ENCODE measurements around the gene RING1. TPM values are rescaled to one million over a fixed set of nuclear protein-coding genes. Genes with fewer than 3 reads are reported as not detected.

Gene RING1
- total RNA-seq, 2 experiments from 2014 or later = 31.8 to 40.0 TPM

DNA sequence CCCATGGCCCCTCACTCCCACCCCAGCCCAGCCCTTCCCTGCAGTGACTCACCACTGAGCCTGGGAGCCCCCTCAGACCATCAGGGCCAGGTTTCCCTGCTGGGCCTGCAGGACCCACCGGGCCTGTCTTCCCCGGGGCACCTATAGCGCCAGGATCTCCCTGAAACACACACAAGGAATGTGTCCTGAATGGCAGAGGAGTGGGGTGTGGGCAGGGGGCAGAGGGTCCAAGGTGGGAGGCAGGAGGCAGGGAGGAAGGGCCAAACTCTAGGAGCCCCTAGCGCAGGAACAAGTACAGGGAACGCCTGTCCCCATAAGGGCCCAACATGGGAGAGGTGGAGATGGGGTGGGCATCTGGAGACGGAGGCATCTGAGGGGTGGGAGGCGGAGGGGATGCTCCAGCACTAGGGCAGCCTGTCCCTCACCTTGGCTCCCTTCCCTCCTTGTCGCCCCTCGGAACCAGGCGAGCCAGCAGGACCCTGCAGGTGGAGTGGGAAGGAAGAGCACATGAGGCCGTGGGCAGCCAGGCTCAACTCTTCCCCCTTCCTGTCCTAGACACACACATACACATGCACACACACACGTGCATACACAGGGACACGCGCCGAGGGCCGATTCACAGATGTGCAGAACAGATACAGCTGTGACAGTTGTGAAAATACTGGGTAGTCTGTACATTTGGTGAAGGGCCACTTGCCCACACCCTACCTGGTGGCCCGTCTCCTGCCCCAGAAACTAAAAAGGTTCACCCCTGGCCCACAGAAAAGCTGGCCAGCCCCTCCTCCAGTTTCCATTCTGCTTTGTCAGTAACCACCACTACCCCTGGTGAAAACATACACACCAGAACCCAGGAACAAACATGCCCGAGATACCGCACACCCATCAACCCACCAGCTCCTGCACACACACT is 40.7 kb upstream of the RING1 start:
- TF ChIP-seq EZH2phosphoT487 (IDR thresholded peaks at IDR 0.05; ENCODE audit: borderline replicate concordance, low read depth, low read length) = no peak
- TF ChIP-seq, protein P1, sequence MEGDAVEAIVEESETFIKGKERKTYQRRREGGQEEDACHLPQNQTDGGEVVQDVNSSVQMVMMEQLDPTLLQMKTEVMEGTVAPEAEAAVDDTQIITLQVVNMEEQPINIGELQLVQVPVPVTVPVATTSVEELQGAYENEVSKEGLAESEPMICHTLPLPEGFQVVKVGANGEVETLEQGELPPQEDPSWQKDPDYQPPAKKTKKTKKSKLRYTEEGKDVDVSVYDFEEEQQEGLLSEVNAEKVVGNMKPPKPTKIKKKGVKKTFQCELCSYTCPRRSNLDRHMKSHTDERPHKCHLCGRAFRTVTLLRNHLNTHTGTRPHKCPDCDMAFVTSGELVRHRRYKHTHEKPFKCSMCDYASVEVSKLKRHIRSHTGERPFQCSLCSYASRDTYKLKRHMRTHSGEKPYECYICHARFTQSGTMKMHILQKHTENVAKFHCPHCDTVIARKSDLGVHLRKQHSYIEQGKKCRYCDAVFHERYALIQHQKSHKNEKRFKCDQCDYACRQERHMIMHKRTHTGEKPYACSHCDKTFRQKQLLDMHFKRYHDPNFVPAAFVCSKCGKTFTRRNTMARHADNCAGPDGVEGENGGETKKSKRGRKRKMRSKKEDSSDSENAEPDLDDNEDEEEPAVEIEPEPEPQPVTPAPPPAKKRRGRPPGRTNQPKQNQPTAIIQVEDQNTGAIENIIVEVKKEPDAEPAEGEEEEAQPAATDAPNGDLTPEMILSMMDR (conservative IDR thresholded peaks at IDR 0.05; ENCODE audit: low read length) = no peak
- CTCF ChIA-PET (ENCODE audit: unreplicated experiment) = no interaction called here
- intact Hi-C loops (cut with micrococcal nuclease; ENCODE audit: unreplicated experiment) = no loop called here

DNA sequence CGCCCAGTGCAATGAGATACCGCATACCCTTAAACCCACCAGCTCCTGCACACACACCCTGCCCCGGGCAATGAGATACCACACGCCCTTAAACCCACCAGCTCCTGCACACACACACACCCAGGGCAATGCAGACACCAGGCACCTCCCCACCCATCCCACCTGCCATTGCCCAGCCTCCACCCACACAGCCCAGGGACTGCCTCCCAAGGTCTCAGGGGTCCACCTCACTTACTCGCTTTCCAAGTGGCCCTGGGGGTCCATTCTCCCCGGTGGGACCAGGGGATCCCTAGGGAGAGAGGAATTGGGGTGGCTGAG is 40.1 kb upstream of the RING1 start:
- H3K9me2 ChIP-seq (ENCODE audit: insufficient read depth, low read length) = no peaks in the 10 kb centered on the region
- no peak overlapping the region for H3K4me2 ChIP-seq (ENCODE audit: low read length)
- H2AFZ ChIP-seq (ENCODE audit: low read length) = no peak overlapping the region
- ChIA-PET POLR2A (no interaction called here), CTCF (ENCODE audit: unreplicated experiment) (no interaction called here)
- BruUV-seq (replicated peaks) = no TSS peak
- H3K4me1 ChIP-seq (ENCODE audit: insufficient read depth, low read length, poor library complexity, severe bottlenecking) = peaks cover under 1% of the 10 kb centered on the region
- no peaks in the 10 kb centered on the region for H3K79me2 ChIP-seq (ENCODE audit: insufficient read depth, low read depth, low read length)
- no peak for TF ChIP-seq EZH2phosphoT487 (IDR thresholded peaks at IDR 0.05; ENCODE audit: borderline replicate concordance, low read depth, low read length)
- H3K36me3 ChIP-seq (ENCODE audit: insufficient read depth, low read length) = no peaks in the 10 kb centered on the region
- DNase-seq (ENCODE audit: low spot score) = no peak
- no peaks in the 10 kb centered on the region for H3K9me3 ChIP-seq (ENCODE audit: low read length)
- H3K27ac ChIP-seq (ENCODE audit: low read depth, low read length, poor library complexity, severe bottlenecking) = no peak overlapping the region
- no peak overlapping the region for H3K4me3 ChIP-seq (ENCODE audit: low read depth, low read length, poor library complexity, severe bottlenecking)
- intact Hi-C loops (cut with micrococcal nuclease; ENCODE audit: unreplicated experiment) = no loop called here
- no peaks in the 10 kb centered on the region for H4K20me1 ChIP-seq (ENCODE audit: insufficient read depth, low read length)

More for the DNA sequence above, 40.7 kb upstream of the RING1 start:
- no TSS peak for BruUV-seq (replicated peaks)
- Histone ChIP-seq H3K27ac (ENCODE audit: low read depth, low read length, poor library complexity, severe bottlenecking) (no peak overlapping the region), H3K36me3 (ENCODE audit: insufficient read depth, low read length) (no peaks in the 10 kb centered on the region), H3K9me2 (ENCODE audit: insufficient read depth, low read length) (no peaks in the 10 kb centered on the region), H3K4me2 (ENCODE audit: low read length) (no peak overlapping the region), H2AFZ (ENCODE audit: low read length) (no peak overlapping the region), H3K79me2 (ENCODE audit: insufficient read depth, low read depth, low read length) (no peaks in the 10 kb centered on the region), H3K4me1 (ENCODE audit: insufficient read depth, low read length, poor library complexity, severe bottlenecking) (no peaks in the 10 kb centered on the region), H3K9me3 (ENCODE audit: low read length) (no peaks in the 10 kb centered on the region), H4K20me1 (ENCODE audit: insufficient read depth, low read length) (no peaks in the 10 kb centered on the region), H3K4me3 (ENCODE audit: low read depth, low read length, poor library complexity, severe bottlenecking) (no peak overlapping the region)
- DNase-seq (ENCODE audit: low spot score) = no peak
- POLR2A ChIA-PET = no interaction called here

DNA sequence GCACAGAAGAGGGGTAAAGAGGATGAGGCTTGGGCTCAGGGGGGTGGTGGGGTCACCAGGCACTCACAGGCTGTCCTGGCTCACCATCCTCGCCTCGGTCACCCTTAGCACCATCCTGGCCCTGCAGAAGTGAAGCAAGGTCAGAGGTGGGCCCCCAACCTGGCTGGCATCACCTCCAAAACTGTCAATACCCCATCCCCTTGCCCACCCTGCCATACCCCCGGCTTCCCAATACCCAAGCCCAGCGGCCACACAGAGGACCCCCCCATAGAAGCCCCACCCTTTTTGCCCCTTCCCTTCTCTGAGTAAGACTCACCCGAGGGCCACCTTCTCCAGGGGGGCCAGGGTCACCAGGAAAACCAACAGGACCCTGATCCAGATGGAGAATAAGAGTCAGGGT is 39.7 kb upstream of the RING1 start:
- Histone ChIP-seq H3K9me2 (ENCODE audit: insufficient read depth, low read length) (no peaks in the 10 kb centered on the region), H4K20me1 (ENCODE audit: insufficient read depth, low read length) (no peaks in the 10 kb centered on the region), H3K79me2 (ENCODE audit: insufficient read depth, low read depth, low read length) (no peaks in the 10 kb centered on the region), H2AFZ (ENCODE audit: low read length) (no peak overlapping the region), H3K27ac (ENCODE audit: low read depth, low read length, poor library complexity, severe bottlenecking) (no peak overlapping the region), H3K4me1 (ENCODE audit: insufficient read depth, low read length, poor library complexity, severe bottlenecking) (peaks cover 4% of the 10 kb centered on the region), H3K36me3 (ENCODE audit: insufficient read depth, low read length) (no peaks in the 10 kb centered on the region), H3K9me3 (ENCODE audit: low read length) (no peaks in the 10 kb centered on the region), H3K4me3 (ENCODE audit: low read depth, low read length, poor library complexity, severe bottlenecking) (no peak overlapping the region), H3K4me2 (ENCODE audit: low read length) (no peak overlapping the region)
- no TSS peak for BruUV-seq (replicated peaks)
- DNase-seq (ENCODE audit: low spot score) = no peak
- intact Hi-C loops (cut with micrococcal nuclease; ENCODE audit: unreplicated experiment) = no loop called here
- no peak for TF ChIP-seq EZH2phosphoT487 (IDR thresholded peaks at IDR 0.05; ENCODE audit: borderline replicate concordance, low read depth, low read length)
- TF ChIP-seq, protein P1 (conservative IDR thresholded peaks at IDR 0.05; ENCODE audit: low read length) = no peak
- ChIA-PET POLR2A (no interaction called here), CTCF (ENCODE audit: unreplicated experiment) (no interaction called here)
